ENCODE data around the gene LY9.

GRCh38 chr1:160859166-160859565 is 63.2 kb downstream of the LY9 start:
- TF ChIP-seq CTCF (IDR thresholded peaks at IDR 0.05), result no peak
- no peak for TF ChIP-seq EZH2 (IDR thresholded peaks at IDR 0.05)
- no peak for TF ChIP-seq EZH2phosphoT487 (IDR thresholded peaks at IDR 0.05)

Measured in neural progenitor cell (in vitro differentiated cells).